Heart left ventricle (tissue), 16 donors: Measurements from ENCODE around the gene TM9SF4. TPM values are rescaled to one million over a fixed set of nuclear protein-coding genes. Genes with fewer than 3 reads are reported as not detected.

Source experiments
- ATAC-seq, 4 donors: fragments of 200-7000 bp; cut with Tn5 transposase; one replicate each; pipeline ENCODE4 v1.9.1; 2020 to 2022; ENCODE audit warnings: moderate library complexity in 4 of 4, mild to moderate bottlenecking in 3 of 4, moderate number of reproducible peaks in 1 of 4
- DNase-seq, 5 donors: peaks; one replicate each; pipeline ENCODE4 v3.0.0-alpha.2; 2020
- H3K27ac ChIP-seq, 12 donors: fragments of 200-600 bp; sonication (generic) in 4 of 12; one replicate each; pipeline versions ENCODE4 v1.5.0 to v1.8.0; 2016 to 2022; ENCODE audit warnings: mild to moderate bottlenecking in 2 of 12
- H3K27me3 ChIP-seq, 9 donors: fragments of 200-600 bp; sonication (generic) in 2 of 9; one replicate each; pipeline versions ENCODE4 v1.5.1 to v1.8.0; 2016 to 2022; ENCODE audit warnings: mild to moderate bottlenecking in 3 of 9
- H3K36me3 ChIP-seq, 9 donors: fragments of 200-600 bp; sonication (generic) in 2 of 9; one replicate each; pipeline versions ENCODE4 v1.5.0 to v1.8.0; 2018 to 2022; ENCODE audit warnings: mild to moderate bottlenecking in 2 of 9
- H3K4me1 ChIP-seq, 12 donors: fragments of 200-600 bp; sonication (generic) in 4 of 12; one replicate each; pipeline versions ENCODE4 v1.5.0 to v1.8.0; 2016 to 2022; ENCODE audit warnings: mild to moderate bottlenecking in 3 of 12
- H3K4me3 ChIP-seq, 12 donors: fragments of 200-600 bp; sonication (generic) in 4 of 12; one replicate each; pipeline versions ENCODE4 v1.5.0 to v1.8.0; 2017 to 2022; ENCODE audit warnings: mild to moderate bottlenecking in 9 of 12, moderate library complexity in 4 of 12
- H3K9me3 ChIP-seq, 12 donors: fragments of 200-600 bp; sonication (generic) in 4 of 12; one replicate each; pipeline versions ENCODE4 v1.5.0 to v1.8.0; 2016 to 2022; ENCODE audit warnings: mild to moderate bottlenecking in 1 of 12
- POLR2A ChIP-seq, 2 donors: fragments of 450-650 bp; IDR thresholded peaks; one replicate each; pipeline ENCODE4 v1.6.1; 2017; ENCODE audit warnings: antibody characterized with exemption in 2 of 2, mild to moderate bottlenecking in 2 of 2, moderate library complexity in 2 of 2
- WGBS, 4 donors: extraction: QIAGEN DNeasy Blood & Tissue Kit in 2 of 4; methylation state at CpG; one replicate each; pipeline versions ENCODE4 v1.1.5 to v1.1.7; 2013 to 2018; 5-methylcytosine and 5-hydroxymethylcytosine counted together
- intact Hi-C, 10 donors: fragments of 100-400 bp; cut with DNase I; formaldehyde crosslinking; loops; one replicate each; pipeline versions ENCODE4 v1.11.1 to v1.14.2; 2022
- polyA plus RNA-seq, 2 donors: library from polyadenylated mRNA; stranded (reverse); fragments of 200-250 nt; gene quantifications; one replicate each; pipeline ENCODE4 v1.2.3, GENCODE V29; 2013
- total RNA-seq, 9 donors: library from RNA; depleted of rRNA in 2 of 9; stranded (reverse); fragments of >200 nt in 2 of 9; fragmentation: NEBNext Ultra II Directional in 3 of 9; extraction: Animal tissue kit (Norgen Biotek cat#: 25700) in 3 of 9; gene quantifications; one replicate each; pipeline versions ENCODE4 v1.1.0 to v1.2.4, GENCODE V29; 2016 to 2023
- TF ChIP-seq, protein P1 (sequence below), 12 donors: fragments of 200-600 bp; sonication (generic) in 4 of 12; IDR thresholded peaks; one replicate each; pipeline versions ENCODE4 v1.5.0 to v1.8.0; 2018 to 2022; ENCODE audit warnings: antibody characterized with exemption in 12 of 12, mild to moderate bottlenecking in 5 of 12
- donor health status: ischemic (EF 13 %, LVEDD 7.1; RV severe dilation, severe dysfunction).
- donor health status: healthy with polysubstance abuse.
- donor health status: DM: no; HTN: yes; CAD: no.
- donor health status: DM: no; HTN: no; CAD: no.
- donor health status: ischemic (EF 25% LVEDD 6.9; RV normal size, moderate dysfunction).
- donor health status: ischemic (EF 25% LVEDD 5.7; RV mildly dilated, moderate dysfunction).
- donor health status: healthy.
- donor health status: DM: yes; HTN: yes; CAD: no.
- donor health status: ischemic (EF 35%, LVEDD 5.7; RV mildly dilated, moderate dysfunction).
- donor health status: nonischemic (EF 11% LVEDD 7.7; RV severe dilation, severe dysfunction).
- donor health status: DM: yes; HTN: yes; CAD: no.
- donor health status: PGD.
- donor health status: ischemic (EF 29% LVEDD 5.4; RV normal size, mild dysfunction).
- donor health status: nonischemic (EF 23%, LVEDD 6.1; RV moderate dilation, normal function).

The TM9SF4 gene
- total and polyA plus RNA-seq, 11 donors = 15.7 to 37.9 (median 28.8) TPM

DNA sequence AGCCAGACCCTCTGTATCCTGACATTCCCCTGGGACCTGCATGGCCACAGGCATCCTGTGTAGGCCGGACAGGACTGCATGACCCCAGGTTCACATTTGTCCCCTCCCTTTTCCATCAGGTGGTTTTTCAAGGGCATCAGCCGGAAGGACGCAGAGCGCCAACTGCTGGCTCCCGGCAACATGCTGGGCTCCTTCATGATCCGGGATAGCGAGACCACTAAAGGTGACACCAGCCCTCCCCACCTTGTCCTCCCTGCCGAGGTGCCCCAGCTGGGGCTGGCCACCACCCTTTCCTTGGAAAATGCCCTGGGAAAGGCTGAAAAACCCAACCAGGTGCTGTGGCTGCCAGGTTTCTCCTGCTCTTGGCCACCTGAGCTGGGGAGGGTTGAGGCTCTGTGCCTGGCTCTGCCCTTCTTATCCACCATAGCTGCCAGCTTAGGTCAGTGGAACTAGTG is 29.8 kb upstream of the TM9SF4 start:
- H3K27me3 ChIP-seq = peaks cover 0 to 6% (median 0%) of the 10 kb centered on the region in 9 donors
- intact Hi-C loops = loop anchor here in 3 of 10 donors (2.0 to 10.0 kb wide), 3 partner anchors 23 to 255 kb away; no protein-coding TSS in a partner anchor
- H3K4me1 ChIP-seq = peaks cover 0 to 12% (median 0%) of the 10 kb centered on the region in 12 donors
- DNase-seq = no peak
- WGBS, 4 donors = 56 to 58% (median 57%) methylated on average over 6 to 8 of the region's 8 CpGs
- no peak for ATAC-seq
- no peak overlapping the region for H3K27ac ChIP-seq
- peaks cover 0 to 75% (median 0%) of the 10 kb centered on the region in 9 donors for H3K36me3 ChIP-seq
- no peaks in the 10 kb centered on the region for H3K9me3 ChIP-seq
- no peak for TF ChIP-seq POLR2A (IDR thresholded peaks at IDR 0.05)
- TF ChIP-seq, protein P1, sequence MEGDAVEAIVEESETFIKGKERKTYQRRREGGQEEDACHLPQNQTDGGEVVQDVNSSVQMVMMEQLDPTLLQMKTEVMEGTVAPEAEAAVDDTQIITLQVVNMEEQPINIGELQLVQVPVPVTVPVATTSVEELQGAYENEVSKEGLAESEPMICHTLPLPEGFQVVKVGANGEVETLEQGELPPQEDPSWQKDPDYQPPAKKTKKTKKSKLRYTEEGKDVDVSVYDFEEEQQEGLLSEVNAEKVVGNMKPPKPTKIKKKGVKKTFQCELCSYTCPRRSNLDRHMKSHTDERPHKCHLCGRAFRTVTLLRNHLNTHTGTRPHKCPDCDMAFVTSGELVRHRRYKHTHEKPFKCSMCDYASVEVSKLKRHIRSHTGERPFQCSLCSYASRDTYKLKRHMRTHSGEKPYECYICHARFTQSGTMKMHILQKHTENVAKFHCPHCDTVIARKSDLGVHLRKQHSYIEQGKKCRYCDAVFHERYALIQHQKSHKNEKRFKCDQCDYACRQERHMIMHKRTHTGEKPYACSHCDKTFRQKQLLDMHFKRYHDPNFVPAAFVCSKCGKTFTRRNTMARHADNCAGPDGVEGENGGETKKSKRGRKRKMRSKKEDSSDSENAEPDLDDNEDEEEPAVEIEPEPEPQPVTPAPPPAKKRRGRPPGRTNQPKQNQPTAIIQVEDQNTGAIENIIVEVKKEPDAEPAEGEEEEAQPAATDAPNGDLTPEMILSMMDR (IDR thresholded peaks at IDR 0.05) = no peak
- no peak overlapping the region for H3K4me3 ChIP-seq

- Histone ChIP-seq H3K4me1 (peaks cover 0 to 12% (median 0%) of the 10 kb centered on the region in 12 donors), H3K27ac (no peak overlapping the region), H3K9me3 (no peaks in the 10 kb centered on the region), H3K27me3 (peaks cover 0 to 6% (median 0%) of the 10 kb centered on the region in 9 donors), H3K4me3 (no peak overlapping the region), H3K36me3 (peaks cover 0 to 68% (median 0%) of the 10 kb centered on the region in 9 donors)
- TF ChIP-seq, protein P1 (IDR thresholded peaks at IDR 0.05) = no peak
- TF ChIP-seq POLR2A (IDR thresholded peaks at IDR 0.05) = no peak
- WGBS, 4 donors = 65 to 93% (median 79%) methylated on average over 3 of the region's 3 CpGs
- intact Hi-C loops = loop anchor here in 1 of 10 donors (10.0 kb wide), 1 partner anchor 256 kb away; no protein-coding TSS in a partner anchor
- DNase-seq (no peak), ATAC-seq (no peak)
Observed at GRCh38 chr20:32080783-32081182, 28.7 kb upstream of the TM9SF4 start.

DNA sequence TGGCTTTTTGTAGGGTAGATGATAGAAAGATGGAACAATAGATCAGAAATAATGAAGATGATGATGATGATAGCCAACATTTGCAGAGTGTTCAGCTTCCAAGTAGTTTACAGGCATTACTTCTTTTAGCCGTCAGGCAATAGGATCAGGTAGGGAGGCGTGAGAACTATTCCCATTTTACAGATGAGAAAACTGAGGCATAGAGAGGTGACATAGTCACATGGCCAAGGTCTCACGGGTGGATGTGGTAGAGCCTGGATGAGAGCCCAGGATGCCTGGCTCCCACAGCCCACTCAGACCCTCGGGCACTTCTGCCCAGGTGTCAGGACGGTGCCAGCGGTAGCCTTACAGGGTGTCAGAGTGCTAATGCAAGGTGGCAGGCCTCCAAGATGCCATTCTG is 26.0 kb upstream of the TM9SF4 start:
- peaks cover 0 to 74% (median 0%) of the 10 kb centered on the region in 9 donors for H3K36me3 ChIP-seq
- TF ChIP-seq POLR2A (IDR thresholded peaks at IDR 0.05) = no peak
- TF ChIP-seq, protein P1 (IDR thresholded peaks at IDR 0.05) = no peak
- peaks cover 0 to 2% (median 0%) of the 10 kb centered on the region in 12 donors for H3K9me3 ChIP-seq
- H3K4me3 ChIP-seq = no peak overlapping the region
- 88 to 92% (median 90%) methylated on average over 6 of the region's 6 CpGs for WGBS, 4 donors
- intact Hi-C loops = loop anchor here in 1 of 10 donors (10.0 kb wide), 1 partner anchor 259 kb away; no protein-coding TSS in a partner anchor
- H3K27ac ChIP-seq = no peak overlapping the region
- H3K4me1 ChIP-seq = no peaks in the 10 kb centered on the region
- H3K27me3 ChIP-seq = peaks cover 0 to 6% (median 0%) of the 10 kb centered on the region in 9 donors
- ATAC-seq = no peak
- DNase-seq = no peak

GRCh38 chr20:32087070-32087469 is 22.4 kb upstream of the TM9SF4 start:
- H3K27ac ChIP-seq = no peak overlapping the region
- DNase-seq = no peak
- no peak overlapping the region for H3K4me3 ChIP-seq
- 81 to 87% (median 85%) methylated on average over 3 of the region's 3 CpGs for WGBS, 4 donors
- H3K9me3 ChIP-seq = peaks cover 0 to 8% (median 0%) of the 10 kb centered on the region in 12 donors
- H3K36me3 ChIP-seq = peaks cover 0 to 77% (median 0%) of the 10 kb centered on the region in 9 donors
- peaks cover 0 to 6% (median 0%) of the 10 kb centered on the region in 9 donors for H3K27me3 ChIP-seq
- TF ChIP-seq, protein P1 (IDR thresholded peaks at IDR 0.05) = no peak
- TF ChIP-seq POLR2A (IDR thresholded peaks at IDR 0.05) = no peak
- H3K4me1 ChIP-seq = peaks cover 0 to 4% (median 0%) of the 10 kb centered on the region in 12 donors
- intact Hi-C loops = loop anchor here in 2 of 10 donors (5.0 to 10.0 kb wide), 2 partner anchors 235 to 262 kb away; no protein-coding TSS in a partner anchor
- ATAC-seq = no peak
